HL-60 (cell line): Measurements from ENCODE around the gene VAV2.

Source experiments
- CTCF ChIP-seq: IDR thresholded peaks from one replicate; pipeline ENCODE4 v1.5.1; 2011; ENCODE audit warnings: low read length, control low read depth, inconsistent platforms; ENCODE audit not compliant: insufficient read depth
- POLR2AphosphoS5 ChIP-seq: IDR thresholded peaks from 2 replicates; pipeline ENCODE4 v1.6.1; 2012; ENCODE audit warnings: low read depth
- REST ChIP-seq: IDR thresholded peaks from 2 replicates; pipeline ENCODE4 v1.6.1; 2012; ENCODE audit warnings: low read depth; ENCODE audit not compliant: insufficient replicate concordance

- no peak for TF ChIP-seq CTCF
- no peak for TF ChIP-seq POLR2AphosphoS5
- no peak for TF ChIP-seq REST
Observed at GRCh38 chr9:133873009-133873408, 119.1 kb downstream of the VAV2 start.
